Gastrocnemius medialis (tissue), 4 donors: Measurements from ENCODE around the gene MMRN1. TPM values are rescaled to one million over a fixed set of nuclear protein-coding genes. Genes with fewer than 3 reads are reported as not detected.

Experiments used
- ATAC-seq, 2 donors: fragments of 150-250 bp; one replicate each; pipeline ENCODE4 v1.9.1; 2016
- DNase-seq, 2 donors: peaks; one replicate each; pipeline ENCODE4 v3.0.0-alpha.2; 2019
- H3K27ac ChIP-seq, 4 donors: fragments of 200-600 bp; sonication (generic); 1 replicate in 1 of 4; 2 replicates in 3 of 4; pipeline ENCODE4 v1.5.1; 2016 to 2018; ENCODE audit warnings: mild to moderate bottlenecking in 2 of 4, moderate library complexity in 1 of 4
- H3K27me3 ChIP-seq, 3 donors: fragments of 200-600 bp; sonication (generic) in 2 of 3; 1 replicate in 1 of 3; 2 replicates in 2 of 3; pipeline versions ENCODE4 v1.5.1 to v1.6.0; 2016 to 2019; ENCODE audit warnings: mild to moderate bottlenecking in 1 of 3, moderate library complexity in 1 of 3
- H3K36me3 ChIP-seq, 2 donors: fragments of 200-600 bp; sonication (generic) in 1 of 2; one replicate each; pipeline ENCODE4 v1.5.1; 2017 to 2018
- H3K4me1 ChIP-seq, 2 donors: fragments of 200-600 bp; sonication (generic) in 1 of 2; one replicate each; pipeline ENCODE4 v1.5.1; 2016 to 2017; ENCODE audit warnings: mild to moderate bottlenecking in 2 of 2
- H3K4me3 ChIP-seq, 4 donors: fragments of 200-600 bp; sonication (generic) in 3 of 4; 1 replicate in 1 of 4; 2 replicates in 3 of 4; pipeline ENCODE4 v1.5.1; 2016 to 2019; ENCODE audit warnings: mild to moderate bottlenecking in 2 of 4
- H3K9me3 ChIP-seq, 3 donors: fragments of 200-600 bp; sonication (generic) in 2 of 3; 1 replicate in 1 of 3; 2 replicates in 2 of 3; pipeline ENCODE4 v1.5.1; 2016 to 2019
- CTCF ChIP-seq, 5 experiments: fragments of 450-650 bp in 3 of 5; fragments of 200-600 bp in 2 of 5; sonication (generic) in 2 of 5; IDR thresholded peaks in 4 of 5; conservative IDR thresholded peaks in 1 of 5; 1 replicate in 4 of 5; 2 replicates in 1 of 5; pipeline ENCODE4 v1.5.1; 2016 to 2019; ENCODE audit warnings: antibody characterized with exemption in 5 of 5, mild to moderate bottlenecking in 3 of 5, moderate library complexity in 3 of 5
- POLR2A ChIP-seq, 2 donors: fragments of 450-650 bp; IDR thresholded peaks; one replicate each; pipeline ENCODE4 v1.6.1; 2017; ENCODE audit warnings: antibody characterized with exemption in 2 of 2, mild to moderate bottlenecking in 2 of 2, moderate library complexity in 2 of 2
- in situ Hi-C, 4 donors: fragments of 200-750 bp; cut with MboI; loops; one replicate each; pipeline versions ENCODE4 v1.15.0 to v1.8.0; 2017; ENCODE audit warnings: low sequenced_read_pairs in 4 of 4
- intact Hi-C: fragments of 100-400 bp; cut with DNase I; formaldehyde crosslinking; loops from one replicate; pipeline ENCODE4 v1.15.1; 2023; ENCODE audit warnings: low total_unique reads
- total RNA-seq, 4 donors: library from RNA; depleted of rRNA; stranded (reverse); fragments of >200 nt; gene quantifications; one replicate each; pipeline versions ENCODE4 v1.1.0 to v1.2.3, GENCODE V29; 2016

MMRN1 gene
- total RNA-seq, 4 donors from 2014 or later = 0.39 to 3.5 (median 2.3) TPM

- intact Hi-C loops = loop anchor here (10.0 kb wide), 1 partner anchor 682 kb away; no protein-coding TSS in a partner anchor
- DNase-seq (no peak), ATAC-seq (no peak)
- Histone ChIP-seq H3K36me3 (no peaks in the 10 kb centered on the region), H3K27me3 (no peaks in the 10 kb centered on the region), H3K4me3 (no peak overlapping the region), H3K9me3 (no peaks in the 10 kb centered on the region), H3K4me1 (no peaks in the 10 kb centered on the region), H3K27ac (no peak overlapping the region)
- in situ Hi-C loops = loop anchor here in 1 of 4 donors (25.0 kb wide), 1 partner anchor 669 kb away; no protein-coding TSS in a partner anchor
- no peak for TF ChIP-seq CTCF (IDR thresholded peaks at IDR 0.05 in 4 of 5, conservative IDR thresholded peaks at IDR 0.05 in 1 of 5)
- TF ChIP-seq POLR2A (IDR thresholded peaks at IDR 0.05) = no peak
Observed at GRCh38 chr4:89906316-89906715, 11.7 kb downstream of the MMRN1 start.

GRCh38 chr4:89906777-89907521 is 12.3 kb downstream of the MMRN1 start:
- intact Hi-C loops (loop anchor here (10.0 kb wide), 1 partner anchor 682 kb away; no protein-coding TSS in a partner anchor), in situ Hi-C loops (loop anchor here in 1 of 4 donors (25.0 kb wide), 1 partner anchor 670 kb away; no protein-coding TSS in a partner anchor)
- H3K9me3 ChIP-seq = no peaks in the 10 kb centered on the region
- DNase-seq (no peak), ATAC-seq (no peak)
- H3K36me3 ChIP-seq = no peaks in the 10 kb centered on the region
- no peaks in the 10 kb centered on the region for H3K4me1 ChIP-seq
- H3K27me3 ChIP-seq = no peaks in the 10 kb centered on the region
- H3K4me3 ChIP-seq = no peak overlapping the region
- TF ChIP-seq CTCF (IDR thresholded peaks at IDR 0.05 in 4 of 5, conservative IDR thresholded peaks at IDR 0.05 in 1 of 5) (no peak), POLR2A (IDR thresholded peaks at IDR 0.05) (no peak)
- no peak overlapping the region for H3K27ac ChIP-seq

- ATAC-seq (no peak), DNase-seq (no peak)
- in situ Hi-C loops = loop anchor here in 1 of 4 donors (25.0 kb wide), 1 partner anchor 673 kb away; no protein-coding TSS in a partner anchor
- no peaks in the 10 kb centered on the region for H3K9me3 ChIP-seq
- intact Hi-C loops = loop anchor here (10.0 kb wide), 1 partner anchor 685 kb away; no protein-coding TSS in a partner anchor
- H3K4me1 ChIP-seq = no peaks in the 10 kb centered on the region
- no peak overlapping the region for H3K27ac ChIP-seq
- no peaks in the 10 kb centered on the region for H3K36me3 ChIP-seq
- no peaks in the 10 kb centered on the region for H3K27me3 ChIP-seq
- TF ChIP-seq POLR2A (IDR thresholded peaks at IDR 0.05) (no peak), CTCF (IDR thresholded peaks at IDR 0.05 in 4 of 5, conservative IDR thresholded peaks at IDR 0.05 in 1 of 5) (no peak)
- H3K4me3 ChIP-seq = no peak overlapping the region
Observed at GRCh38 chr4:89909889-89910288, 15.2 kb downstream of the MMRN1 start.

- no peak overlapping the region for H3K27ac ChIP-seq
- H3K36me3 ChIP-seq = no peaks in the 10 kb centered on the region
- no peaks in the 10 kb centered on the region for H3K9me3 ChIP-seq
- no peak overlapping the region for H3K4me3 ChIP-seq
- in situ Hi-C loops (loop anchor here in 1 of 4 donors (25.0 kb wide), 1 partner anchor 676 kb away; no protein-coding TSS in a partner anchor), intact Hi-C loops (no loop called here)
- TF ChIP-seq CTCF (IDR thresholded peaks at IDR 0.05 in 4 of 5, conservative IDR thresholded peaks at IDR 0.05 in 1 of 5) = no peak
- TF ChIP-seq POLR2A (IDR thresholded peaks at IDR 0.05) = no peak
- ATAC-seq (no peak), DNase-seq (no peak)
- no peaks in the 10 kb centered on the region for H3K27me3 ChIP-seq
- no peaks in the 10 kb centered on the region for H3K4me1 ChIP-seq
Observed at GRCh38 chr4:89913623-89914022, 19.0 kb downstream of the MMRN1 start.
